RWPE2 (cell line): ENCODE measurements around the gene MAMDC2.
A peak's percentile ranks its signal among the peaks of the same experiment; 100 is the strongest.

Experiments
- ATAC-seq: fragments of 200-7000 bp; cut with Tn5 transposase; 3 replicates; pipeline ENCODE4 v1.9.1; 2021; ENCODE audit warnings: low read depth
- DNase-seq: peaks from one replicate; pipeline ENCODE4 v3.0.0-alpha.2; 2020; ENCODE audit warnings: low spot score
- H3K27ac ChIP-seq: fragments of 450-650 bp; 2 replicates; pipeline ENCODE4 v1.5.1; 2017; ENCODE audit warnings: mild to moderate bottlenecking; ENCODE audit not compliant: poor library complexity, severe bottlenecking
- H3K27me3 ChIP-seq: fragments of 250-450 bp; sonication (Bioruptor Pico); 2 replicates; pipeline ENCODE4 v1.5.1; 2021; ENCODE audit warnings: mild to moderate bottlenecking, moderate library complexity; ENCODE audit not compliant: insufficient read depth, poor library complexity, severe bottlenecking
- H3K36me3 ChIP-seq: fragments of 250-450 bp; sonication (Bioruptor Pico); 2 replicates; pipeline ENCODE4 v1.5.1; 2020; ENCODE audit warnings: low read depth, mild to moderate bottlenecking, moderate library complexity
- H3K4me1 ChIP-seq: fragments of 250-450 bp; sonication (Bioruptor Pico); 2 replicates; pipeline ENCODE4 v1.5.1; 2021; ENCODE audit warnings: mild to moderate bottlenecking, moderate library complexity; ENCODE audit not compliant: insufficient read depth, poor library complexity, severe bottlenecking
- H3K4me3 ChIP-seq: fragments of 250-450 bp; sonication (Bioruptor Pico); 2 replicates; pipeline ENCODE4 v1.5.1; 2021; ENCODE audit warnings: mild to moderate bottlenecking, moderate library complexity; ENCODE audit not compliant: severe bottlenecking
- H3K9me3 ChIP-seq: fragments of 250-450 bp; sonication (Bioruptor Pico); 2 replicates; pipeline ENCODE4 v1.5.1; 2021; ENCODE audit warnings: mild to moderate bottlenecking, moderate library complexity; ENCODE audit not compliant: severe bottlenecking
- TF ChIP-seq, protein P1 (sequence below): fragments of 450-650 bp; IDR thresholded peaks from one replicate; pipeline ENCODE4 v1.5.1; 2017; ENCODE audit warnings: mild to moderate bottlenecking, moderate library complexity; ENCODE audit not compliant: poor library complexity, severe bottlenecking

MAMDC2 gene

GRCh38 chr9:70049236-70049635, 5.6 kb downstream of the MAMDC2 start:
- Histone ChIP-seq H3K4me1 (peaks cover 59% of the 10 kb centered on the region), H3K36me3 (no peaks in the 10 kb centered on the region), H3K27ac (peak overlapping the region; percentile 15), H3K27me3 (no peaks in the 10 kb centered on the region), H3K4me3 (no peak overlapping the region), H3K9me3 (no peaks in the 10 kb centered on the region)
- no peak for ATAC-seq
- TF ChIP-seq, protein P1, sequence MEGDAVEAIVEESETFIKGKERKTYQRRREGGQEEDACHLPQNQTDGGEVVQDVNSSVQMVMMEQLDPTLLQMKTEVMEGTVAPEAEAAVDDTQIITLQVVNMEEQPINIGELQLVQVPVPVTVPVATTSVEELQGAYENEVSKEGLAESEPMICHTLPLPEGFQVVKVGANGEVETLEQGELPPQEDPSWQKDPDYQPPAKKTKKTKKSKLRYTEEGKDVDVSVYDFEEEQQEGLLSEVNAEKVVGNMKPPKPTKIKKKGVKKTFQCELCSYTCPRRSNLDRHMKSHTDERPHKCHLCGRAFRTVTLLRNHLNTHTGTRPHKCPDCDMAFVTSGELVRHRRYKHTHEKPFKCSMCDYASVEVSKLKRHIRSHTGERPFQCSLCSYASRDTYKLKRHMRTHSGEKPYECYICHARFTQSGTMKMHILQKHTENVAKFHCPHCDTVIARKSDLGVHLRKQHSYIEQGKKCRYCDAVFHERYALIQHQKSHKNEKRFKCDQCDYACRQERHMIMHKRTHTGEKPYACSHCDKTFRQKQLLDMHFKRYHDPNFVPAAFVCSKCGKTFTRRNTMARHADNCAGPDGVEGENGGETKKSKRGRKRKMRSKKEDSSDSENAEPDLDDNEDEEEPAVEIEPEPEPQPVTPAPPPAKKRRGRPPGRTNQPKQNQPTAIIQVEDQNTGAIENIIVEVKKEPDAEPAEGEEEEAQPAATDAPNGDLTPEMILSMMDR = no peak
- no peak for DNase-seq

- Histone ChIP-seq H3K9me3 (no peaks in the 10 kb centered on the region), H3K27me3 (no peaks in the 10 kb centered on the region), H3K36me3 (no peaks in the 10 kb centered on the region), H3K4me1 (peaks cover 63% of the 10 kb centered on the region), H3K4me3 (no peak overlapping the region), H3K27ac (peak overlapping the region; percentile 15)
- DNase-seq = no peak
- TF ChIP-seq, protein P1 = no peak
- ATAC-seq = no peak
These were observed 6.1 kb downstream of the MAMDC2 start for GRCh38 chr9:70049672-70050271.

GRCh38 chr9:70052768-70053167, 9.1 kb downstream of the MAMDC2 start:
- Histone ChIP-seq H3K36me3 (no peaks in the 10 kb centered on the region), H3K4me1 (peaks cover 38% of the 10 kb centered on the region), H3K4me3 (no peak overlapping the region), H3K9me3 (no peaks in the 10 kb centered on the region), H3K27ac (peak overlapping the region; percentile 86), H3K27me3 (no peaks in the 10 kb centered on the region)
- DNase-seq (no peak), ATAC-seq (no peak)
- TF ChIP-seq, protein P1 = no peak

GRCh38 chr9:70053864-70054263, 10.2 kb downstream of the MAMDC2 start:
- H3K9me3 ChIP-seq = no peaks in the 10 kb centered on the region
- TF ChIP-seq, protein P1 = no peak
- ATAC-seq (peak; percentile 87), DNase-seq (peak; percentile 68)
- H3K27ac ChIP-seq = peak overlapping the region; percentile 86
- H3K4me3 ChIP-seq = no peak overlapping the region
- no peaks in the 10 kb centered on the region for H3K27me3 ChIP-seq
- peaks cover 34% of the 10 kb centered on the region for H3K4me1 ChIP-seq
- no peaks in the 10 kb centered on the region for H3K36me3 ChIP-seq

GRCh38 chr9:70054521-70054920, 10.9 kb downstream of the MAMDC2 start:
- H3K9me3 ChIP-seq = no peaks in the 10 kb centered on the region
- TF ChIP-seq, protein P1 = no peak
- H3K36me3 ChIP-seq = no peaks in the 10 kb centered on the region
- H3K4me3 ChIP-seq = no peak overlapping the region
- no peaks in the 10 kb centered on the region for H3K27me3 ChIP-seq
- peak overlapping the region; percentile 86 for H3K27ac ChIP-seq
- peaks cover 28% of the 10 kb centered on the region for H3K4me1 ChIP-seq
- DNase-seq (no peak), ATAC-seq (no peak; the same call in 2 of the 3 replicates)
